Measurements from ENCODE around the gene SLC25A47.

DNA sequence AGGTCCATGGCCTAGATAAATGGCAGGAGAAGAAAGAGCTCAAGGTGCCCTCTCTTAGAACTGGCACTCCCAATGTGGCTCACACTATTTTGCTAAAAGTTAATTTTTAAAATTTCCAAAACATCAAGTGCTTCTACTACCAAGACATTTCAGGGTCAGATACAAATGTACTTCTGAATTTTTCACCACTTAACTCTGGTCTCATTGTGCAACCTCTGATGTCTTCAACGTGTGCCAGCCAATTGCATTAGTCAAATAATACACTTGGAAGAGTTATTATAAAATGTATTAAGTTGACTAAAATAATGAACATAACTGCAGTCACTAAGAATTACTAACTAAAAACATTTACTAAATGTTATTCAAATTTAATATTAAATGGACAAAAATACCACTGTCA lies 41.3 kb downstream of the SLC25A47 start:
- TF ChIP-seq, protein P1, sequence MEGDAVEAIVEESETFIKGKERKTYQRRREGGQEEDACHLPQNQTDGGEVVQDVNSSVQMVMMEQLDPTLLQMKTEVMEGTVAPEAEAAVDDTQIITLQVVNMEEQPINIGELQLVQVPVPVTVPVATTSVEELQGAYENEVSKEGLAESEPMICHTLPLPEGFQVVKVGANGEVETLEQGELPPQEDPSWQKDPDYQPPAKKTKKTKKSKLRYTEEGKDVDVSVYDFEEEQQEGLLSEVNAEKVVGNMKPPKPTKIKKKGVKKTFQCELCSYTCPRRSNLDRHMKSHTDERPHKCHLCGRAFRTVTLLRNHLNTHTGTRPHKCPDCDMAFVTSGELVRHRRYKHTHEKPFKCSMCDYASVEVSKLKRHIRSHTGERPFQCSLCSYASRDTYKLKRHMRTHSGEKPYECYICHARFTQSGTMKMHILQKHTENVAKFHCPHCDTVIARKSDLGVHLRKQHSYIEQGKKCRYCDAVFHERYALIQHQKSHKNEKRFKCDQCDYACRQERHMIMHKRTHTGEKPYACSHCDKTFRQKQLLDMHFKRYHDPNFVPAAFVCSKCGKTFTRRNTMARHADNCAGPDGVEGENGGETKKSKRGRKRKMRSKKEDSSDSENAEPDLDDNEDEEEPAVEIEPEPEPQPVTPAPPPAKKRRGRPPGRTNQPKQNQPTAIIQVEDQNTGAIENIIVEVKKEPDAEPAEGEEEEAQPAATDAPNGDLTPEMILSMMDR (IDR thresholded peaks at IDR 0.05), result no peak
- TF ChIP-seq POLR2A (IDR thresholded peaks at IDR 0.05), result no peak
